GM12878 (cell line): ENCODE data around the gene ARF3. TPM values are rescaled to one million over a fixed set of nuclear protein-coding genes. Genes with fewer than 3 reads are reported as not detected.

Source experiments
- ATF7 ChIP-seq: fragments of 450-650 bp; IDR thresholded peaks from 2 replicates; pipeline ENCODE4 v1.6.1; 2016; ENCODE audit warnings: low read depth, mild to moderate bottlenecking
- CBFB ChIP-seq: IDR thresholded peaks from 2 replicates; pipeline ENCODE4 v1.6.1; 2016; ENCODE audit warnings: antibody characterized with exemption, low read depth
- CBX3 ChIP-seq: fragments of 200-600 bp; sonication (generic); IDR thresholded peaks from 2 replicates; pipeline ENCODE4 v1.6.1; 2016; ENCODE audit warnings: low read depth, borderline replicate concordance
- CEBPB ChIP-seq, 2 experiments: fragments of 150-350 bp in 1 of 2; IDR thresholded peaks; 2 replicates each; pipeline ENCODE4 v1.6.1; 2012 to 2014; ENCODE audit warnings: low read depth in 2 of 2, low read length in 2 of 2, borderline replicate concordance in 1 of 2, inconsistent platforms in 1 of 2
- CREB1 ChIP-seq: IDR thresholded peaks from 2 replicates; pipeline ENCODE4 v1.6.1; 2012; ENCODE audit warnings: low read depth, mild to moderate bottlenecking, inconsistent platforms
- ELK1 ChIP-seq: IDR thresholded peaks from 2 replicates; pipeline ENCODE4 v1.6.1; 2012; ENCODE audit warnings: low read depth, low read length, improper control_type of control experiment
- IRF3 ChIP-seq: fragments of 450-650 bp; IDR thresholded peaks from 2 replicates; pipeline ENCODE4 v1.6.1; 2014; ENCODE audit warnings: mild to moderate bottlenecking
- JUND ChIP-seq: IDR thresholded peaks from 2 replicates; pipeline ENCODE4 v1.6.1; 2012; ENCODE audit warnings: low read depth, mild to moderate bottlenecking, low read length, improper control_type of control experiment, moderate library complexity
- KLF5 ChIP-seq: fragments of 450-650 bp; IDR thresholded peaks from 2 replicates; pipeline ENCODE4 v1.6.1; 2014; ENCODE audit warnings: mild to moderate bottlenecking; ENCODE audit not compliant: partially characterized antibody
- NBN ChIP-seq: fragments of 450-650 bp; IDR thresholded peaks from 2 replicates; pipeline ENCODE4 v1.6.1; 2016
- POLR2AphosphoS5 ChIP-seq: IDR thresholded peaks from 2 replicates; pipeline ENCODE4 v1.6.1; 2011; ENCODE audit warnings: mild to moderate bottlenecking, low read length, inconsistent platforms
- RAD21 ChIP-seq: IDR thresholded peaks from 2 replicates; pipeline ENCODE4 v1.6.1; 2011; ENCODE audit warnings: mild to moderate bottlenecking, low read depth, low read length, moderate library complexity; ENCODE audit not compliant: insufficient read depth
- RELB ChIP-seq: fragments of 450-650 bp; IDR thresholded peaks from 2 replicates; pipeline ENCODE4 v1.6.1; 2017; ENCODE audit warnings: low read depth, mild to moderate bottlenecking, moderate library complexity
- SIX5 ChIP-seq: IDR thresholded peaks from 2 replicates; pipeline ENCODE4 v1.6.1; 2011; ENCODE audit warnings: mild to moderate bottlenecking, low read depth, low read length, moderate library complexity; ENCODE audit not compliant: severe bottlenecking
- SUPT20H ChIP-seq: IDR thresholded peaks from 2 replicates; pipeline ENCODE4 v1.6.1; 2011; ENCODE audit warnings: low read depth, mild to moderate bottlenecking, low read length, moderate library complexity, borderline replicate concordance; ENCODE audit not compliant: control insufficient read depth
- YBX1 ChIP-seq: fragments of 450-650 bp; IDR thresholded peaks from 2 replicates; pipeline ENCODE4 v1.6.1; 2016; ENCODE audit warnings: antibody characterized with exemption
- polyA plus RNA-seq, 11 experiments: library from polyadenylated mRNA; depleted of rRNA in 4 of 11; unstranded in 6 of 11; stranded (reverse) in 5 of 11; fragments of >200 nt; fragmentation: Nextera tagmentation in 4 of 11; fragmentation: Illumina TruSeq in 1 of 11; extraction: Ambion mirVana in 4 of 11; extraction: Trizol in 1 of 11; gene quantifications; 1 replicate in 1 of 11; 2 replicates in 10 of 11; pipeline versions ENCODE4 v1.2.1 to v1.2.3, GENCODE V29; 2011 to 2016; ENCODE audit warnings: inconsistent platforms in 2 of 11, missing spikeins in 2 of 11, low read depth in 1 of 11
- total RNA-seq, 4 experiments: library from RNA; depleted of rRNA in 3 of 4; stranded (reverse); fragments of >200 nt in 3 of 4; fragmentation: Illumina TruSeq in 1 of 4; extraction: Trizol in 1 of 4; gene quantifications; 2 replicates each; pipeline versions ENCODE4 v1.2.1 to v1.2.3, GENCODE V29; 2013 to 2021
- TF ChIP-seq, protein P1 (sequence below): IDR thresholded peaks from 2 replicates; pipeline ENCODE4 v1.6.1; 2011; ENCODE audit warnings: mild to moderate bottlenecking, low read depth, low read length, moderate library complexity; ENCODE audit not compliant: insufficient replicate concordance
- TF ChIP-seq, protein P2 (sequence below): fragments of 450-650 bp; conservative IDR thresholded peaks from 2 replicates; pipeline ENCODE4 v1.6.1; 2017; ENCODE audit warnings: mild to moderate bottlenecking, moderate library complexity
- TF ChIP-seq, protein P3 (sequence below): fragments of 450-650 bp; IDR thresholded peaks from 2 replicates; pipeline ENCODE4 v1.6.1; 2017; ENCODE audit warnings: mild to moderate bottlenecking, low read depth, inconsistent platforms; ENCODE audit not compliant: poor library complexity, severe bottlenecking

Gene ARF3
- total and polyA plus RNA-seq, 10 of the 15 experiments (the other 5 are each of a cell fraction or from before 2014, with no cell fraction given) = 8.7 to 263 (median 74.4) TPM

- TF ChIP-seq ELK1 (no peak), CREB1 (no peak), YBX1 (no peak), POLR2AphosphoS5 (no peak), JUND (no peak), RAD21 (peak; percentile 41), ATF7 (peak; percentile 12; the same call in 1 of the 2 replicates), SUPT20H (no peak), CBFB (no peak), CEBPB (IDR thresholded peaks at IDR 0.05; ENCODE audit: borderline replicate concordance in 1 of 2, low read depth in 2 of 2, low read length in 2 of 2) (no peak), RELB (no peak), KLF5 (no peak), CBX3 (no peak), NBN (no peak), IRF3 (no peak), SIX5 (peak; percentile 8)
- TF ChIP-seq, protein P1, sequence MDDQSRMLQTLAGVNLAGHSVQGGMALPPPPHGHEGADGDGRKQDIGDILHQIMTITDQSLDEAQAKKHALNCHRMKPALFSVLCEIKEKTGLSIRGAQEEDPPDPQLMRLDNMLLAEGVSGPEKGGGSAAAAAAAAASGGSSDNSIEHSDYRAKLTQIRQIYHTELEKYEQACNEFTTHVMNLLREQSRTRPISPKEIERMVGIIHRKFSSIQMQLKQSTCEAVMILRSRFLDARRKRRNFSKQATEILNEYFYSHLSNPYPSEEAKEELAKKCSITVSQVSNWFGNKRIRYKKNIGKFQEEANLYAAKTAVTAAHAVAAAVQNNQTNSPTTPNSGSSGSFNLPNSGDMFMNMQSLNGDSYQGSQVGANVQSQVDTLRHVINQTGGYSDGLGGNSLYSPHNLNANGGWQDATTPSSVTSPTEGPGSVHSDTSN = no peak
- TF ChIP-seq, protein P2, sequence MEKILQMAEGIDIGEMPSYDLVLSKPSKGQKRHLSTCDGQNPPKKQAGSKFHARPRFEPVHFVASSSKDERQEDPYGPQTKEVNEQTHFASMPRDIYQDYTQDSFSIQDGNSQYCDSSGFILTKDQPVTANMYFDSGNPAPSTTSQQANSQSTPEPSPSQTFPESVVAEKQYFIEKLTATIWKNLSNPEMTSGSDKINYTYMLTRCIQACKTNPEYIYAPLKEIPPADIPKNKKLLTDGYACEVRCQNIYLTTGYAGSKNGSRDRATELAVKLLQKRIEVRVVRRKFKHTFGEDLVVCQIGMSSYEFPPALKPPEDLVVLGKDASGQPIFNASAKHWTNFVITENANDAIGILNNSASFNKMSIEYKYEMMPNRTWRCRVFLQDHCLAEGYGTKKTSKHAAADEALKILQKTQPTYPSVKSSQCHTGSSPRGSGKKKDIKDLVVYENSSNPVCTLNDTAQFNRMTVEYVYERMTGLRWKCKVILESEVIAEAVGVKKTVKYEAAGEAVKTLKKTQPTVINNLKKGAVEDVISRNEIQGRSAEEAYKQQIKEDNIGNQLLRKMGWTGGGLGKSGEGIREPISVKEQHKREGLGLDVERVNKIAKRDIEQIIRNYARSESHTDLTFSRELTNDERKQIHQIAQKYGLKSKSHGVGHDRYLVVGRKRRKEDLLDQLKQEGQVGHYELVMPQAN = peak; percentile 78
- TF ChIP-seq, protein P3, sequence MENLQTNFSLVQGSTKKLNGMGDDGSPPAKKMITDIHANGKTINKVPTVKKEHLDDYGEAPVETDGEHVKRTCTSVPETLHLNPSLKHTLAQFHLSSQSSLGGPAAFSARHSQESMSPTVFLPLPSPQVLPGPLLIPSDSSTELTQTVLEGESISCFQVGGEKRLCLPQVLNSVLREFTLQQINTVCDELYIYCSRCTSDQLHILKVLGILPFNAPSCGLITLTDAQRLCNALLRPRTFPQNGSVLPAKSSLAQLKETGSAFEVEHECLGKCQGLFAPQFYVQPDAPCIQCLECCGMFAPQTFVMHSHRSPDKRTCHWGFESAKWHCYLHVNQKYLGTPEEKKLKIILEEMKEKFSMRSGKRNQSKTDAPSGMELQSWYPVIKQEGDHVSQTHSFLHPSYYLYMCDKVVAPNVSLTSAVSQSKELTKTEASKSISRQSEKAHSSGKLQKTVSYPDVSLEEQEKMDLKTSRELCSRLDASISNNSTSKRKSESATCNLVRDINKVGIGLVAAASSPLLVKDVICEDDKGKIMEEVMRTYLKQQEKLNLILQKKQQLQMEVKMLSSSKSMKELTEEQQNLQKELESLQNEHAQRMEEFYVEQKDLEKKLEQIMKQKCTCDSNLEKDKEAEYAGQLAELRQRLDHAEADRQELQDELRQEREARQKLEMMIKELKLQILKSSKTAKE = no peak
Measured at GRCh38 chr12:48903982-48904411, 53.3 kb downstream of the ARF3 start (continued).
